ENCODE measurements around the gene NUP188. TPM values are rescaled to one million over a fixed set of nuclear protein-coding genes. Genes with fewer than 3 reads are reported as not detected.

Gene NUP188
- total RNA-seq, 1 donor from 2014 or later: 22.0 TPM

- FAIRE-seq (no peak), DNase-seq (ENCODE audit: low spot score in 2 of 2) (no peak)
Measured at GRCh38 chr9:128913048-128913900, 34.2 kb upstream of the NUP188 start.

GRCh38 chr9:128913995-128914772, 33.3 kb upstream of the NUP188 start:
- FAIRE-seq (no peak), DNase-seq (ENCODE audit: low spot score in 2 of 2) (no peak)

GRCh38 chr9:128916204-128916603, 31.3 kb upstream of the NUP188 start:
- FAIRE-seq (no peak), DNase-seq (ENCODE audit: low spot score in 2 of 2) (no peak)

GRCh38 chr9:128916745-128917144, 30.8 kb upstream of the NUP188 start:
- FAIRE-seq (no peak), DNase-seq (ENCODE audit: low spot score in 2 of 2) (no peak)

GRCh38 chr9:128917151-128917849, 30.2 kb upstream of the NUP188 start:
- DNase-seq (ENCODE audit: low spot score in 2 of 2): peak; percentile 60 to 75
- FAIRE-seq: no peak

GRCh38 chr9:128918921-128919320, 28.6 kb upstream of the NUP188 start:
- DNase-seq (ENCODE audit: low spot score in 2 of 2): no peak
- no peak for FAIRE-seq

- no peak for FAIRE-seq
- no peak for DNase-seq (ENCODE audit: low spot score in 2 of 2)
Measured at GRCh38 chr9:128919402-128920089, 28.0 kb upstream of the NUP188 start.

GRCh38 chr9:128920381-128921058, 27.0 kb upstream of the NUP188 start, which contains the start of gene PHYHD1:
TSS of gene PHYHD1 (plus strand) at chr9:128920982. CDS start at chr9:128922324, 1,342 bp downstream.
- DNase-seq (ENCODE audit: low spot score in 2 of 2): peak; percentile 58 to 64
- FAIRE-seq: no peak

GRCh38 chr9:128921881-128922763, 25.4 kb upstream of the NUP188 start:
- DNase-seq (ENCODE audit: low spot score in 2 of 2) (no peak), FAIRE-seq (no peak)

- DNase-seq (ENCODE audit: low spot score in 2 of 2): no peak
- FAIRE-seq: no peak
Measured at GRCh38 chr9:128923493-128923883, 24.0 kb upstream of the NUP188 start.

- DNase-seq (ENCODE audit: low spot score in 2 of 2) (peak; percentile 60 to 68), FAIRE-seq (no peak)
Measured at GRCh38 chr9:128927731-128928411, 19.6 kb upstream of the NUP188 start.

GRCh38 chr9:128928624-128929023, 18.9 kb upstream of the NUP188 start:
- FAIRE-seq (no peak), DNase-seq (ENCODE audit: low spot score in 2 of 2) (no peak)

- no peak for FAIRE-seq
- no peak for DNase-seq (ENCODE audit: low spot score in 2 of 2)
Measured at GRCh38 chr9:128929560-128929959, 17.9 kb upstream of the NUP188 start.

- FAIRE-seq (no peak), DNase-seq (ENCODE audit: low spot score in 2 of 2) (no peak)
Measured at GRCh38 chr9:128933731-128934130, 13.8 kb upstream of the NUP188 start.

GRCh38 chr9:128936171-128936865, 11.2 kb upstream of the NUP188 start:
- no peak for FAIRE-seq
- DNase-seq (ENCODE audit: low spot score in 2 of 2): no peak

GRCh38 chr9:128937310-128938165, 10.0 kb upstream of the NUP188 start:
- FAIRE-seq: no peak

More at GRCh38 chr9:128937310-128938165, 10.0 kb upstream of the NUP188 start:
- no peak for DNase-seq (ENCODE audit: low spot score in 2 of 2)
